GM10847 (cell line): Measurements from ENCODE around the gene MAMLD1.

Experiments
- POLR2A ChIP-seq: IDR thresholded peaks from 2 replicates; pipeline ENCODE4 v1.6.1; 2011; ENCODE audit not compliant: insufficient read length; ENCODE audit errors: extremely low read depth

Gene MAMLD1

GRCh38 chrX:150509703-150510102, 146.6 kb downstream of the MAMLD1 start:
- no peak for TF ChIP-seq POLR2A

GRCh38 chrX:150512461-150512901, 149.4 kb downstream of the MAMLD1 start:
- TF ChIP-seq POLR2A = no peak

- no peak for TF ChIP-seq POLR2A
Observed at GRCh38 chrX:150513544-150513943, 150.4 kb downstream of the MAMLD1 start.

- TF ChIP-seq POLR2A = no peak
Observed at GRCh38 chrX:150514462-150514861, 151.3 kb downstream of the MAMLD1 start.

GRCh38 chrX:150515801-150516200, 152.7 kb downstream of the MAMLD1 start:
- TF ChIP-seq POLR2A = no peak

- no peak for TF ChIP-seq POLR2A
Observed at GRCh38 chrX:150517303-150517910, 154.3 kb downstream of the MAMLD1 start.

- no peak for TF ChIP-seq POLR2A
Observed at GRCh38 chrX:150522494-150522893, 159.4 kb downstream of the MAMLD1 start.

- TF ChIP-seq POLR2A = no peak
Observed at GRCh38 chrX:150525061-150525919, 162.2 kb downstream of the MAMLD1 start.

- TF ChIP-seq POLR2A = no peak
Observed at GRCh38 chrX:150526692-150527091, 163.6 kb downstream of the MAMLD1 start.

- no peak for TF ChIP-seq POLR2A
Observed at GRCh38 chrX:150527108-150527507, 164.0 kb downstream of the MAMLD1 start.

GRCh38 chrX:150529587-150529986, 166.5 kb downstream of the MAMLD1 start:
- no peak for TF ChIP-seq POLR2A

- TF ChIP-seq POLR2A = no peak
Observed at GRCh38 chrX:150530821-150531220, 167.7 kb downstream of the MAMLD1 start.

GRCh38 chrX:150531467-150531866, 168.3 kb downstream of the MAMLD1 start:
- TF ChIP-seq POLR2A = no peak

- TF ChIP-seq POLR2A = no peak
Observed at GRCh38 chrX:150533863-150534262, 170.7 kb downstream of the MAMLD1 start.

- TF ChIP-seq POLR2A = no peak
Observed at GRCh38 chrX:150536455-150537116, 173.5 kb downstream of the MAMLD1 start.

- no peak for TF ChIP-seq POLR2A
Observed at GRCh38 chrX:150537851-150538250, 174.7 kb downstream of the MAMLD1 start.
